Activated T-cell treated with anti-CD3 and anti-CD28 coated beads for 24 hours (primary cell): ENCODE results near the gene MYBPC2.
A peak's percentile ranks its signal among the peaks of the same experiment; 100 is the strongest.

ENCODE experiments used
- DNase-seq: peaks from one replicate; pipeline ENCODE4 v3.0.0-alpha.2; 2020; ENCODE audit warnings: low read depth

MYBPC2 gene

GRCh38 chr19:50500753-50501151 is 68.1 kb downstream of the MYBPC2 start:
- DNase-seq = no peak

GRCh38 chr19:50501186-50501567 is 68.5 kb downstream of the MYBPC2 start:
- no peak for DNase-seq

- no peak for DNase-seq
These were observed 69.1 kb downstream of the MYBPC2 start for GRCh38 chr19:50501568-50502475.

- no peak for DNase-seq
These were observed 73.3 kb downstream of the MYBPC2 start for GRCh38 chr19:50505856-50506611.

- DNase-seq = no peak
These were observed 74.0 kb downstream of the MYBPC2 start for GRCh38 chr19:50506700-50507099.

GRCh38 chr19:50507376-50507775 is 74.7 kb downstream of the MYBPC2 start:
- DNase-seq = no peak

- no peak for DNase-seq
These were observed 76.1 kb downstream of the MYBPC2 start for GRCh38 chr19:50508843-50509190.

GRCh38 chr19:50509366-50509765 is 76.7 kb downstream of the MYBPC2 start:
- DNase-seq = no peak

GRCh38 chr19:50510121-50510670 is 77.5 kb downstream of the MYBPC2 start:
- no peak for DNase-seq

- DNase-seq = no peak
These were observed 78.0 kb downstream of the MYBPC2 start for GRCh38 chr19:50510700-50511068.

- peak; percentile 95 for DNase-seq
These were observed 78.6 kb downstream of the MYBPC2 start, which contains the start of gene JOSD2 for GRCh38 chr19:50511069-50511822. Gene JOSD2 (minus strand): TSS chr19:50511191. CDS start chr19:50510431, 760 bp downstream.

GRCh38 chr19:50512112-50512998 is 79.7 kb downstream of the MYBPC2 start:
- DNase-seq = no peak

GRCh38 chr19:50512999-50513745 is 80.5 kb downstream of the MYBPC2 start:
- DNase-seq = no peak

GRCh38 chr19:50513746-50514345 is 81.2 kb downstream of the MYBPC2 start, which contains the start of gene ASPDH:
Gene ASPDH (minus strand): TSS chr19:50513913. CDS start chr19:50513823, 90 bp downstream.
- no peak for DNase-seq

GRCh38 chr19:50514346-50515167 is 81.9 kb downstream of the MYBPC2 start:
- DNase-seq = no peak

GRCh38 chr19:50515168-50515561 is 82.5 kb downstream of the MYBPC2 start:
- no peak for DNase-seq
